Stomach (tissue), 4 donors: ENCODE measurements around the gene MTHFD2L.

ENCODE experiments used
- POLR2AphosphoS5 ChIP-seq, 3 donors: sonication (generic); formaldehyde crosslinking; IDR thresholded peaks; one replicate each; pipeline ENCODE4 v1.6.1; 2016; ENCODE audit warnings: antibody characterized with exemption in 3 of 3
- TF ChIP-seq, protein P1 (sequence below), 7 experiments: fragments of 450-650 bp in 4 of 7; fragments of 200-600 bp in 3 of 7; sonication (generic) in 3 of 7; IDR thresholded peaks; one replicate each; pipeline ENCODE4 v1.5.1; 2016 to 2019; ENCODE audit warnings: antibody characterized with exemption in 7 of 7, control low read depth in 2 of 7, mild to moderate bottlenecking in 1 of 7

DNA sequence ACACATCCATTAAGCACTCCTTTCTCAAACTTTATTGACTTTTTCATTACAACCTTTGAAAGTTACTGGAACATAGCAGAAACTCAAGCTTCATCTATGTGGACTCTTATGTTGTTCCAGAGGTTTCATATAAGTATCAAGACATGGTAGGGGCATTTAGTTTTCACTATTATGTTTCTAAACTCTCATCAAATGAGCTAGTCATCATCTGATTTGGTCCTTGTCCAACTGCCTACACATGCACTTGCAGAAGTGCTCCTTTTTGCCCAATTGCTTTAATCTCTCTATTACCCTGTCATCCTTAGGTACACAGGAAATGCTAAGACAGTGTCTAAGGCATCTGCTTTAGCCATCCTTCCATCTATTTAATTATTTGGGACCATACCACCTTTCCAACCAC is 108.2 kb downstream of the MTHFD2L start:
- TF ChIP-seq, protein P1, sequence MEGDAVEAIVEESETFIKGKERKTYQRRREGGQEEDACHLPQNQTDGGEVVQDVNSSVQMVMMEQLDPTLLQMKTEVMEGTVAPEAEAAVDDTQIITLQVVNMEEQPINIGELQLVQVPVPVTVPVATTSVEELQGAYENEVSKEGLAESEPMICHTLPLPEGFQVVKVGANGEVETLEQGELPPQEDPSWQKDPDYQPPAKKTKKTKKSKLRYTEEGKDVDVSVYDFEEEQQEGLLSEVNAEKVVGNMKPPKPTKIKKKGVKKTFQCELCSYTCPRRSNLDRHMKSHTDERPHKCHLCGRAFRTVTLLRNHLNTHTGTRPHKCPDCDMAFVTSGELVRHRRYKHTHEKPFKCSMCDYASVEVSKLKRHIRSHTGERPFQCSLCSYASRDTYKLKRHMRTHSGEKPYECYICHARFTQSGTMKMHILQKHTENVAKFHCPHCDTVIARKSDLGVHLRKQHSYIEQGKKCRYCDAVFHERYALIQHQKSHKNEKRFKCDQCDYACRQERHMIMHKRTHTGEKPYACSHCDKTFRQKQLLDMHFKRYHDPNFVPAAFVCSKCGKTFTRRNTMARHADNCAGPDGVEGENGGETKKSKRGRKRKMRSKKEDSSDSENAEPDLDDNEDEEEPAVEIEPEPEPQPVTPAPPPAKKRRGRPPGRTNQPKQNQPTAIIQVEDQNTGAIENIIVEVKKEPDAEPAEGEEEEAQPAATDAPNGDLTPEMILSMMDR (IDR thresholded peaks at IDR 0.05): no peak
- no peak for TF ChIP-seq POLR2AphosphoS5 (IDR thresholded peaks at IDR 0.05)
